Vagina (tissue), 2 donors: ENCODE data around the gene AGBL4. TPM values are rescaled to one million over a fixed set of nuclear protein-coding genes. Genes with fewer than 3 reads are reported as not detected.

ENCODE experiments used
- DNase-seq, 2 donors: peaks; one replicate each; pipeline ENCODE4 v3.0.0-alpha.2; 2017; ENCODE audit errors: extremely low spot score in 2 of 2
- H3K27ac ChIP-seq: fragments of 200-600 bp; sonication (generic); one replicate; pipeline ENCODE4 v1.5.1; 2019
- H3K27me3 ChIP-seq: fragments of 200-600 bp; sonication (generic); one replicate; pipeline ENCODE4 v1.5.1; 2019
- H3K36me3 ChIP-seq, 2 donors: fragments of 200-600 bp; sonication (generic); one replicate each; pipeline ENCODE4 v1.5.1; 2017 to 2019
- H3K4me1 ChIP-seq: fragments of 200-600 bp; sonication (generic); one replicate; pipeline ENCODE4 v1.5.1; 2019
- H3K4me3 ChIP-seq, 2 donors: fragments of 200-600 bp; sonication (generic); 1 replicate in 1 of 2; 2 replicates in 1 of 2; pipeline ENCODE4 v1.5.1; 2016 to 2019
- H3K9me3 ChIP-seq: fragments of 200-600 bp; sonication (generic); one replicate; pipeline ENCODE4 v1.5.1; 2019
- POLR2A ChIP-seq, 2 donors: fragments of 450-650 bp; IDR thresholded peaks; one replicate each; pipeline ENCODE4 v1.6.1; 2017; ENCODE audit warnings: antibody characterized with exemption in 2 of 2, mild to moderate bottlenecking in 2 of 2, moderate library complexity in 2 of 2
- POLR2AphosphoS5 ChIP-seq, 2 donors: sonication (generic); formaldehyde crosslinking; IDR thresholded peaks; one replicate each; pipeline ENCODE4 v1.9.0; 2017; ENCODE audit warnings: antibody characterized with exemption in 2 of 2, mild to moderate bottlenecking in 2 of 2, low read depth in 1 of 2; ENCODE audit not compliant: insufficient read depth in 1 of 2
- intact Hi-C: fragments of 100-400 bp; cut with DNase I; formaldehyde crosslinking; loops from one replicate; pipeline ENCODE4 v1.15.1; 2023
- total RNA-seq: library from RNA; depleted of rRNA; stranded (reverse); fragments of >200 nt; gene quantifications from one replicate; pipeline ENCODE4 v1.2.3, GENCODE V29; 2016
- TF ChIP-seq, protein P1 (sequence below), 3 experiments: fragments of 450-650 bp in 2 of 3; fragments of 200-600 bp in 1 of 3; sonication (generic) in 1 of 3; IDR thresholded peaks; one replicate each; pipeline ENCODE4 v1.5.1; 2017 to 2019; ENCODE audit warnings: antibody characterized with exemption in 3 of 3, mild to moderate bottlenecking in 2 of 3, moderate library complexity in 2 of 3

AGBL4 gene
- total RNA-seq, 1 donor from 2014 or later = not detected

GRCh38 chr1:48784301-48784700, 1239.5 kb downstream of the AGBL4 start:
- H3K27ac ChIP-seq = no peak overlapping the region
- no peaks in the 10 kb centered on the region for H3K9me3 ChIP-seq
- H3K4me1 ChIP-seq = no peaks in the 10 kb centered on the region
- TF ChIP-seq, protein P1, sequence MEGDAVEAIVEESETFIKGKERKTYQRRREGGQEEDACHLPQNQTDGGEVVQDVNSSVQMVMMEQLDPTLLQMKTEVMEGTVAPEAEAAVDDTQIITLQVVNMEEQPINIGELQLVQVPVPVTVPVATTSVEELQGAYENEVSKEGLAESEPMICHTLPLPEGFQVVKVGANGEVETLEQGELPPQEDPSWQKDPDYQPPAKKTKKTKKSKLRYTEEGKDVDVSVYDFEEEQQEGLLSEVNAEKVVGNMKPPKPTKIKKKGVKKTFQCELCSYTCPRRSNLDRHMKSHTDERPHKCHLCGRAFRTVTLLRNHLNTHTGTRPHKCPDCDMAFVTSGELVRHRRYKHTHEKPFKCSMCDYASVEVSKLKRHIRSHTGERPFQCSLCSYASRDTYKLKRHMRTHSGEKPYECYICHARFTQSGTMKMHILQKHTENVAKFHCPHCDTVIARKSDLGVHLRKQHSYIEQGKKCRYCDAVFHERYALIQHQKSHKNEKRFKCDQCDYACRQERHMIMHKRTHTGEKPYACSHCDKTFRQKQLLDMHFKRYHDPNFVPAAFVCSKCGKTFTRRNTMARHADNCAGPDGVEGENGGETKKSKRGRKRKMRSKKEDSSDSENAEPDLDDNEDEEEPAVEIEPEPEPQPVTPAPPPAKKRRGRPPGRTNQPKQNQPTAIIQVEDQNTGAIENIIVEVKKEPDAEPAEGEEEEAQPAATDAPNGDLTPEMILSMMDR (IDR thresholded peaks at IDR 0.05) = no peak
- no peak overlapping the region for H3K4me3 ChIP-seq
- no peaks in the 10 kb centered on the region for H3K36me3 ChIP-seq
- intact Hi-C loops = no loop called here
- DNase-seq = no peak
- no peaks in the 10 kb centered on the region for H3K27me3 ChIP-seq

GRCh38 chr1:48777219-48777895, 1246.4 kb downstream of the AGBL4 start:
- H3K27ac ChIP-seq = no peak overlapping the region

DNA sequence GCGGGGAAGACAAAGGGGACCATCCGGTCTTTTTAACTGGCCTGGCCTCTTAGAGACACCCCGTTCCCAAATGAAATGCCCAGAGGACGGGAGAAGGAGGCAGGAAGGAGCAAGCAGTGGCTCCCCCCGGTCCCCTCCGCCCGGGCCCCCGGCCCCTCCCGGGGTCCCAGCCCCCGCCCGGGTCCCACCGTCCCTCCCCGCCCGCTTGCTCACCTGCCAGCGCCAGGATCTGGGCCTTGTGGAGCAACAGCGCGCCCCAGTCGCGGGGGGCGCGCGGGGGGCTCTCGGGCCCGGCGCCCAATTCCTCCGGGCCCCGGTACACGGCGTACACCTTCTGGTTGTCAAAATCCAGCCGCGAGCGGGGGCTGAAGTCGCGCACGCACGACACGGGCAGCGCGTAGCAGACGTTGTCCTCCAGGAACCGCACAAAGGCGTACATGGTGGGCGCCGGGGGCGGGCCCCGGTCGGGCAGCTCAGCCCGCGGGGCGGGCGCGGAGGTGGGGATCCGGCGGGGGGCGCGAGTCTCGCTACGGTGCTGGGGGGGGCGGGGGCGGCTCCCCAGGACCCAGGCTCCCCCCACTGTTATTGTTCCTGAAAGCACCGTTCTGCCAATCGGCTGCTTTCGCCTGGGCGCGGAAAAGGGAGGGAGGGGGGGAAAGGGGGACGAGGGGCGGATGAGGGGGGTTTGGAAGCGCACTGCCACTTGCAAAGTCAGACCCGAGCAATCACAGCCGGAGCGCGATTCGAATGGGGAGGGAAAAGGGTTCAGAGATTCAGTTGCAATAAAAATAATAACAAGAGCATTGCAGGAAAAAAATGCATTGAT, 1247.1 kb downstream of the AGBL4 start, which contains the start of gene BEND5:
Gene BEND5, minus strand, starts transcription at position 499 of the 826 bp plus-strand sequence. Its CDS starts 60 bp downstream, at position 439.
- TF ChIP-seq, protein P1 (IDR thresholded peaks at IDR 0.05) = no peak
- no peak for TF ChIP-seq POLR2A (IDR thresholded peaks at IDR 0.05)
- no peak for TF ChIP-seq POLR2AphosphoS5 (IDR thresholded peaks at IDR 0.05; ENCODE audit: insufficient read depth in 1 of 2, low read depth in 1 of 2)
- intact Hi-C loops = no loop called here
- no peaks in the 10 kb centered on the region for H3K27me3 ChIP-seq
- peak within 1 kb of the TSS; percentile 89 for H3K4me3 ChIP-seq
- H3K27ac ChIP-seq = peak within 1 kb of the TSS; percentile 82
- H3K4me1 ChIP-seq = peaks cover 37% of the 10 kb centered on the region
- H3K9me3 ChIP-seq = no peaks in the 10 kb centered on the region
- no peaks in the 10 kb centered on the region for H3K36me3 ChIP-seq
- no peak for DNase-seq

More at GRCh38 chr1:48777219-48777895, 1246.4 kb downstream of the AGBL4 start:
- Histone ChIP-seq H3K36me3 (no peaks in the 10 kb centered on the region), H3K4me1 (peaks cover 31% of the 10 kb centered on the region), H3K27me3 (no peaks in the 10 kb centered on the region), H3K9me3 (no peaks in the 10 kb centered on the region), H3K4me3 (peak overlapping the region; percentile 89)
- intact Hi-C loops = no loop called here
- no peak for DNase-seq
- TF ChIP-seq, protein P1 (IDR thresholded peaks at IDR 0.05) = no peak
- no peak for TF ChIP-seq POLR2A (IDR thresholded peaks at IDR 0.05)
- no peak for TF ChIP-seq POLR2AphosphoS5 (IDR thresholded peaks at IDR 0.05; ENCODE audit: insufficient read depth in 1 of 2, low read depth in 1 of 2)

DNA sequence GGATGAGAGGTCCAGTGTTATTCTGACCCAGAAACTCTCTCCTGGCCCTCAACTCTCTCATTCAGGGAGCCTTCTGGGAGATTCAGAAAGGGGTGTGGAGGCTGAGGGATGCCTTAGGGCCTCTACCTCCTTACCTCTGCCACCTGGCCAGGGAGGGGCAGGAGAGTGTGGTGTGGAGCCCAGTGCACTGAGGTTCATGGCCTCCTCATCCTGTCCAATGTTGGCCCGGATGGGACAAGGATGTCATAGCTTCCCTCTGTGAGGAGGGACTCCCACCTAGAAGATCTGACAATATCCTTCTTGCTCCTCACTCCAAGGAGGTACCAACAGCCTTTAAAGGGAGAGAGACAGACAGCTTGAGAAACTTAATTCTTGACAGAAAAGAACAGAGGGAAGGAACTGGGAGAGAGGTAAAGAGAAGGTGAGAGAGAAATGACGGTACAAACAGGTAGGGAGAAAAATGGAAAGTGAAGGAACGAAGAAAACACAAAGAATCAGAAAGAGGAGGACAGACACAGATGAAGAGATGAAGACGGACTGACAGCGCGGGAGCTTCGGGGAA, 1247.8 kb downstream of the AGBL4 start:
- intact Hi-C loops = no loop called here
- Histone ChIP-seq H3K36me3 (no peaks in the 10 kb centered on the region), H3K4me3 (peak overlapping the region; percentile 89), H3K27me3 (no peaks in the 10 kb centered on the region), H3K27ac (peak overlapping the region; percentile 82), H3K4me1 (peaks cover 37% of the 10 kb centered on the region), H3K9me3 (no peaks in the 10 kb centered on the region)
- no peak for DNase-seq
- TF ChIP-seq, protein P1 (IDR thresholded peaks at IDR 0.05) = no peak
- TF ChIP-seq POLR2AphosphoS5 (IDR thresholded peaks at IDR 0.05; ENCODE audit: insufficient read depth in 1 of 2, low read depth in 1 of 2) (no peak), POLR2A (IDR thresholded peaks at IDR 0.05) (no peak)
